Measurements from ENCODE around the gene YBX2.

The YBX2 gene

GRCh38 chr17:7312432-7313087, 18.1 kb upstream of the YBX2 start:
- H3K4me3 ChIP-seq (ENCODE audit: low read depth, low read length), result no peak overlapping the region
- TF ChIP-seq, protein P1, sequence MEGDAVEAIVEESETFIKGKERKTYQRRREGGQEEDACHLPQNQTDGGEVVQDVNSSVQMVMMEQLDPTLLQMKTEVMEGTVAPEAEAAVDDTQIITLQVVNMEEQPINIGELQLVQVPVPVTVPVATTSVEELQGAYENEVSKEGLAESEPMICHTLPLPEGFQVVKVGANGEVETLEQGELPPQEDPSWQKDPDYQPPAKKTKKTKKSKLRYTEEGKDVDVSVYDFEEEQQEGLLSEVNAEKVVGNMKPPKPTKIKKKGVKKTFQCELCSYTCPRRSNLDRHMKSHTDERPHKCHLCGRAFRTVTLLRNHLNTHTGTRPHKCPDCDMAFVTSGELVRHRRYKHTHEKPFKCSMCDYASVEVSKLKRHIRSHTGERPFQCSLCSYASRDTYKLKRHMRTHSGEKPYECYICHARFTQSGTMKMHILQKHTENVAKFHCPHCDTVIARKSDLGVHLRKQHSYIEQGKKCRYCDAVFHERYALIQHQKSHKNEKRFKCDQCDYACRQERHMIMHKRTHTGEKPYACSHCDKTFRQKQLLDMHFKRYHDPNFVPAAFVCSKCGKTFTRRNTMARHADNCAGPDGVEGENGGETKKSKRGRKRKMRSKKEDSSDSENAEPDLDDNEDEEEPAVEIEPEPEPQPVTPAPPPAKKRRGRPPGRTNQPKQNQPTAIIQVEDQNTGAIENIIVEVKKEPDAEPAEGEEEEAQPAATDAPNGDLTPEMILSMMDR (IDR thresholded peaks at IDR 0.05; ENCODE audit: low read depth, low read length), result no peak

- H3K4me3 ChIP-seq (ENCODE audit: low read depth, low read length), result no peak overlapping the region
- TF ChIP-seq, protein P1 (IDR thresholded peaks at IDR 0.05; ENCODE audit: low read depth, low read length), result no peak
Observed at GRCh38 chr17:7311110-7311705, 16.8 kb upstream of the YBX2 start.

- H3K4me3 ChIP-seq (ENCODE audit: low read depth, low read length), result peak overlapping the region; percentile 98; the same call in 1 of the 2 replicates
- TF ChIP-seq, protein P1 (IDR thresholded peaks at IDR 0.05; ENCODE audit: low read depth, low read length), result no peak
Observed at GRCh38 chr17:7309628-7310027, 15.2 kb upstream of the YBX2 start.

GRCh38 chr17:7308625-7309433, 14.4 kb upstream of the YBX2 start:
- TF ChIP-seq, protein P1 (IDR thresholded peaks at IDR 0.05; ENCODE audit: low read depth, low read length), result no peak

GRCh38 chr17:7307686-7308624, 13.5 kb upstream of the YBX2 start:
- peak overlapping the region; percentile 98 for H3K4me3 ChIP-seq (ENCODE audit: low read depth, low read length)
- TF ChIP-seq, protein P1 (IDR thresholded peaks at IDR 0.05; ENCODE audit: low read depth, low read length), result no peak

More at GRCh38 chr17:7308625-7309433, 14.4 kb upstream of the YBX2 start:
- H3K4me3 ChIP-seq (ENCODE audit: low read depth, low read length), result peak overlapping the region; percentile 98

DNA sequence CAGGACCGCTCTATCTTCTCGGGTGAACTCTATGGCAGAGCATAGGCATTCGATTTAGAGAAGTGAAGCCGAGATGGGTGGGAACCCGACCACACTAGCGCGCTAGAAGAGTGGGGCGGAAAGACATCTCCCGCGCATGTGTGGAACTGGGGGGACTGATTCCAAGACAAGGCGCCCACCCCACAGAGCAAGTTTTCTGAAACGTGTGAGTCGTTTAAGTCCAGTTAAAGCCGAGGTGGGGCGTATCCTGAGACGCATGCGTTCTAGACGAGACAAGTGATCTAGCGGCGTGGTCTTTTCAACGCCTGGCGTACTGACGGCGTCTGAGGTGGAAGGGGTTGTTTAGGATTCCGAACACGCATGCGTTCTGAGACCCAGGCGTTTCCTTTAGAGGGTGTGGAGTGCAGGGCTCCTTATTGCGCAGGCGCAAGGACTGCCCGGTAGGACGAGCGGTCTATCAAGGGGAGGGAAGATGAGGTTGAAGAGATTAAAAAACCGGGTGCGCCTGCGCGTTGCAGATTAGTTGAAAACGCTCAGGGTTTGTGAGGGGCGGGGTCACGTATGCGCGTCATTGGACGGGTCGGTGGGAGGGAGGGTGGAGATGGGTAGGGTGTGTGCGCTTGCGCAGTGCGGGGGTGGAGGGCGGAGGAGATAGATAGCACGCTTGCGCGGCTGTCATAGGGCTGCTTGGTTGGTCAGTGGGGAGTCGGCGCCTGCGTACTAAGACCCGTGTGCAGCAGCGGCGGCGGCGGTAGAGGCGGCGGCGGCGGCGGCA, 12.7 kb upstream of the YBX2 start, which contains the start of gene EIF5A:
Gene EIF5A, plus strand, starts transcription at position 718 of the 775 bp plus-strand sequence. CDS start 2,008 bp downstream, outside the sequence.
- peak within 1 kb of the TSS; percentile 98 for H3K4me3 ChIP-seq (ENCODE audit: low read depth, low read length)
- TF ChIP-seq, protein P1 (IDR thresholded peaks at IDR 0.05; ENCODE audit: low read depth, low read length), result no peak

Data from WI38 (cell line).